GM23338 (cell line): ENCODE measurements around the gene GUCD1. TPM values are rescaled to one million over a fixed set of nuclear protein-coding genes. Genes with fewer than 3 reads are reported as not detected.

ENCODE experiments used
- ATAC-seq: fragments of 200-7000 bp; cut with Tn5 transposase; 3 replicates; pipeline ENCODE4 v1.9.1; 2020
- DNase-seq: peaks from one replicate; pipeline ENCODE4 v3.0.0-alpha.2; 2015; ENCODE audit warnings: low spot score
- H2AFZ ChIP-seq: fragments of 200-600 bp; sonication (generic); 2 replicates; pipeline ENCODE4 v1.8.0; 2016; ENCODE audit warnings: antibody characterized with exemption, mild to moderate bottlenecking, moderate library complexity
- H3F3A ChIP-seq: fragments of 200-600 bp; sonication (generic); replicated peaks from 2 replicates; pipeline ENCODE4 v1.8.0; 2017; ENCODE audit warnings: antibody characterized with exemption, mixed run types, low read depth
- H3K27ac ChIP-seq: fragments of 200-600 bp; sonication (generic); 2 replicates; pipeline ENCODE4 v1.6.1; 2016; ENCODE audit warnings: low read depth
- H3K27me3 ChIP-seq: fragments of 200-600 bp; sonication (generic); 2 replicates; pipeline ENCODE4 v1.8.0; 2016; ENCODE audit warnings: mild to moderate bottlenecking, mixed run types, moderate library complexity; ENCODE audit not compliant: insufficient read depth
- H3K36me3 ChIP-seq: fragments of 200-600 bp; sonication (generic); 2 replicates; pipeline ENCODE4 v1.8.0; 2016; ENCODE audit warnings: mild to moderate bottlenecking; ENCODE audit not compliant: insufficient read depth
- H3K4me1 ChIP-seq: fragments of 200-600 bp; sonication (generic); 2 replicates; pipeline ENCODE4 v1.8.0; 2016; ENCODE audit warnings: mild to moderate bottlenecking, moderate library complexity; ENCODE audit not compliant: insufficient read depth
- H3K4me2 ChIP-seq: fragments of 200-600 bp; sonication (generic); 2 replicates; pipeline ENCODE4 v1.7.1; 2017; ENCODE audit warnings: mixed run types
- H3K4me3 ChIP-seq: fragments of 200-600 bp; sonication (generic); 2 replicates; pipeline ENCODE4 v1.6.1; 2016; ENCODE audit warnings: mixed run types
- H3K79me2 ChIP-seq: fragments of 200-600 bp; sonication (generic); replicated peaks from 2 replicates; pipeline ENCODE4 v1.8.0; 2017; ENCODE audit warnings: mild to moderate bottlenecking; ENCODE audit not compliant: insufficient read depth
- H3K9me2 ChIP-seq: fragments of 200-600 bp; sonication (generic); 2 replicates; pipeline ENCODE4 v1.8.0; 2017; ENCODE audit not compliant: insufficient read depth
- H4K20me1 ChIP-seq: fragments of 200-600 bp; sonication (generic); replicated peaks from 2 replicates; pipeline ENCODE4 v1.8.0; 2017; ENCODE audit warnings: mild to moderate bottlenecking; ENCODE audit not compliant: insufficient read depth
- H3K27ac Mint-ChIP-seq: 2 replicates; pipeline ENCODE4 v1.8.0; 2020; ENCODE audit warnings: inconsistent platforms, mild to moderate bottlenecking, moderate library complexity, mixed read lengths
- H3K27me3 Mint-ChIP-seq: 3 replicates; pipeline ENCODE4 v1.8.0; 2022; ENCODE audit warnings: low read depth, mild to moderate bottlenecking, moderate library complexity, mixed read lengths, inconsistent platforms; ENCODE audit not compliant: insufficient read depth, poor library complexity
- H3K36me3 Mint-ChIP-seq: 3 replicates; pipeline ENCODE4 v1.8.0; 2021; ENCODE audit warnings: low read depth, mild to moderate bottlenecking, inconsistent platforms, moderate library complexity, mixed read lengths
- H3K4me1 Mint-ChIP-seq: 3 replicates; pipeline ENCODE4 v1.8.0; 2020; ENCODE audit warnings: mild to moderate bottlenecking, inconsistent platforms, mixed read lengths
- H3K4me3 Mint-ChIP-seq: 3 replicates; pipeline ENCODE4 v1.8.0; 2021; ENCODE audit warnings: moderate library complexity, mild to moderate bottlenecking, inconsistent platforms, mixed read lengths
- H3K9me3 Mint-ChIP-seq: 3 replicates; pipeline ENCODE4 v1.8.0; 2020; ENCODE audit warnings: moderate library complexity, mild to moderate bottlenecking, inconsistent platforms, mixed read lengths
- CREB1 ChIP-seq: fragments of 250-450 bp; sonication (Bioruptor Pico); IDR thresholded peaks from 2 replicates; pipeline ENCODE4 v1.5.0; 2020; ENCODE audit warnings: low read depth, mild to moderate bottlenecking, moderate library complexity
- EZH2 ChIP-seq: fragments of 200-600 bp; sonication (generic); IDR thresholded peaks from one replicate; pipeline ENCODE4 v1.8.0; 2017; ENCODE audit warnings: antibody characterized with exemption, mild to moderate bottlenecking, low read depth; ENCODE audit not compliant: unreplicated experiment
- JUNB ChIP-seq: IDR thresholded peaks from one replicate; pipeline ENCODE4 v1.6.1; 2016; ENCODE audit warnings: antibody characterized with exemption; ENCODE audit not compliant: unreplicated experiment
- NANOG ChIP-seq: IDR thresholded peaks from 2 replicates; pipeline ENCODE4 v1.6.1; 2016; ENCODE audit warnings: antibody characterized with exemption, borderline replicate concordance
- POLR2AphosphoS5 ChIP-seq: IDR thresholded peaks from 2 replicates; pipeline ENCODE4 v1.6.1; 2016; ENCODE audit warnings: antibody characterized with exemption, low read depth
- ZNF114 ChIP-seq: fragments of 250-450 bp; sonication (Bioruptor Pico); IDR thresholded peaks from 2 replicates; pipeline ENCODE4 v1.5.0; 2020; ENCODE audit warnings: mild to moderate bottlenecking, moderate library complexity
- ZNF331 ChIP-seq: fragments of 250-450 bp; sonication (Bioruptor Pico); IDR thresholded peaks from 2 replicates; pipeline ENCODE4 v1.5.0; 2020; ENCODE audit warnings: low read depth, mild to moderate bottlenecking, moderate library complexity
- polyA plus RNA-seq: library from polyadenylated mRNA; unstranded; fragments of >200 nt; fragmentation: Nextera tagmentation; extraction: Ambion mirVana; gene quantifications from 2 replicates; pipeline ENCODE4 v1.2.1, GENCODE V29; 2016
- total RNA-seq: library from RNA; depleted of rRNA; stranded (reverse); fragments of >200 nt; shearing (Covaris generic); gene quantifications from 2 replicates; pipeline ENCODE4 v1.2.3, GENCODE V29; 2014
- TF ChIP-seq, protein P1 (sequence below): fragments of 250-450 bp; sonication (Bioruptor Pico); IDR thresholded peaks from 2 replicates; pipeline ENCODE4 v1.5.0; 2020; ENCODE audit warnings: mild to moderate bottlenecking, moderate library complexity
- TF ChIP-seq, protein P2 (sequence below): IDR thresholded peaks from one replicate; pipeline ENCODE4 v1.6.1; 2018; ENCODE audit warnings: antibody characterized with exemption; ENCODE audit not compliant: unreplicated experiment
- TF ChIP-seq, protein P3 (sequence below), 2 experiments: fragments of 200-600 bp in 1 of 2; sonication (generic) in 1 of 2; conservative IDR thresholded peaks; 2 replicates each; pipeline versions ENCODE4 v1.5.1 to v1.6.1; 2016 to 2017; ENCODE audit warnings: antibody characterized with exemption in 2 of 2, low read depth in 2 of 2, mild to moderate bottlenecking in 2 of 2, moderate library complexity in 1 of 2
- TF ChIP-seq, protein P4 (sequence below): IDR thresholded peaks from 2 replicates; pipeline ENCODE4 v1.6.1; 2016; ENCODE audit warnings: antibody characterized with exemption

The GUCD1 gene
- total and polyA plus RNA-seq, 2 experiments from 2014 or later: 39.0 to 106 TPM

DNA sequence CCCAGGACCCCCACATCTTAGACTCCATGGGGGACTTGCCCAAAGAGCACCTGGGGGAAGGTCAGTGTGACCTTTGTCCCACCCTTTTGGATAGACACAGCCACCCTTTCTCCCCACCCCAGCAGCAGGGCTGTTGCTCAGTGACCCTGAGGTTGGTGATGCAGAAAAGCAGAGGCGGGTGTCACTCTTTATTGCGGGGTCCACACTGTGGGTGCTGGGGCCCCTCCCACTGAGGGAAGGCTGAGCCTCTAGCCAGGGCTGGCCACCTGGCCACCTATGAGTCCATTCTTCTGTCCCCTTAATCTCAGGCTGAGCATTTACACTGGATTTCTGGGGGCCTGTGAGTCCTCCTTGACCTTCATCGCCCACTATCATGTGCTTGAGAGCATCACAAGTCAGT, 30.5 kb upstream of the GUCD1 start:
- no peak for ATAC-seq
- no peak overlapping the region for H3K27ac ChIP-seq
- no peaks in the 10 kb centered on the region for H3K27me3 ChIP-seq
- H3K4me1 Mint-ChIP-seq: no peaks in the 10 kb centered on the region; the same call in 2 of the 3 replicates
- H3K27me3 Mint-ChIP-seq: peaks cover 1% of the 10 kb centered on the region
- H3K27ac Mint-ChIP-seq: no peak overlapping the region
- H3K79me2 ChIP-seq: no peaks in the 10 kb centered on the region
- H3K36me3 ChIP-seq: no peaks in the 10 kb centered on the region
- H3K9me3 Mint-ChIP-seq: no peaks in the 10 kb centered on the region
- no peak overlapping the region for H3K4me3 Mint-ChIP-seq
- no peak overlapping the region for H3K4me2 ChIP-seq
- H4K20me1 ChIP-seq: no peaks in the 10 kb centered on the region
- H3K36me3 Mint-ChIP-seq: no peaks in the 10 kb centered on the region
- H3K4me1 ChIP-seq: no peaks in the 10 kb centered on the region
- H2AFZ ChIP-seq: no peak overlapping the region
- DNase-seq: no peak
- H3F3A ChIP-seq: 0 out of 2 replicates have a peak, but pooled peaks cover 5% of the 10 kb centered on the region
- H3K4me3 ChIP-seq: no peak overlapping the region
- TF ChIP-seq, protein P1, sequence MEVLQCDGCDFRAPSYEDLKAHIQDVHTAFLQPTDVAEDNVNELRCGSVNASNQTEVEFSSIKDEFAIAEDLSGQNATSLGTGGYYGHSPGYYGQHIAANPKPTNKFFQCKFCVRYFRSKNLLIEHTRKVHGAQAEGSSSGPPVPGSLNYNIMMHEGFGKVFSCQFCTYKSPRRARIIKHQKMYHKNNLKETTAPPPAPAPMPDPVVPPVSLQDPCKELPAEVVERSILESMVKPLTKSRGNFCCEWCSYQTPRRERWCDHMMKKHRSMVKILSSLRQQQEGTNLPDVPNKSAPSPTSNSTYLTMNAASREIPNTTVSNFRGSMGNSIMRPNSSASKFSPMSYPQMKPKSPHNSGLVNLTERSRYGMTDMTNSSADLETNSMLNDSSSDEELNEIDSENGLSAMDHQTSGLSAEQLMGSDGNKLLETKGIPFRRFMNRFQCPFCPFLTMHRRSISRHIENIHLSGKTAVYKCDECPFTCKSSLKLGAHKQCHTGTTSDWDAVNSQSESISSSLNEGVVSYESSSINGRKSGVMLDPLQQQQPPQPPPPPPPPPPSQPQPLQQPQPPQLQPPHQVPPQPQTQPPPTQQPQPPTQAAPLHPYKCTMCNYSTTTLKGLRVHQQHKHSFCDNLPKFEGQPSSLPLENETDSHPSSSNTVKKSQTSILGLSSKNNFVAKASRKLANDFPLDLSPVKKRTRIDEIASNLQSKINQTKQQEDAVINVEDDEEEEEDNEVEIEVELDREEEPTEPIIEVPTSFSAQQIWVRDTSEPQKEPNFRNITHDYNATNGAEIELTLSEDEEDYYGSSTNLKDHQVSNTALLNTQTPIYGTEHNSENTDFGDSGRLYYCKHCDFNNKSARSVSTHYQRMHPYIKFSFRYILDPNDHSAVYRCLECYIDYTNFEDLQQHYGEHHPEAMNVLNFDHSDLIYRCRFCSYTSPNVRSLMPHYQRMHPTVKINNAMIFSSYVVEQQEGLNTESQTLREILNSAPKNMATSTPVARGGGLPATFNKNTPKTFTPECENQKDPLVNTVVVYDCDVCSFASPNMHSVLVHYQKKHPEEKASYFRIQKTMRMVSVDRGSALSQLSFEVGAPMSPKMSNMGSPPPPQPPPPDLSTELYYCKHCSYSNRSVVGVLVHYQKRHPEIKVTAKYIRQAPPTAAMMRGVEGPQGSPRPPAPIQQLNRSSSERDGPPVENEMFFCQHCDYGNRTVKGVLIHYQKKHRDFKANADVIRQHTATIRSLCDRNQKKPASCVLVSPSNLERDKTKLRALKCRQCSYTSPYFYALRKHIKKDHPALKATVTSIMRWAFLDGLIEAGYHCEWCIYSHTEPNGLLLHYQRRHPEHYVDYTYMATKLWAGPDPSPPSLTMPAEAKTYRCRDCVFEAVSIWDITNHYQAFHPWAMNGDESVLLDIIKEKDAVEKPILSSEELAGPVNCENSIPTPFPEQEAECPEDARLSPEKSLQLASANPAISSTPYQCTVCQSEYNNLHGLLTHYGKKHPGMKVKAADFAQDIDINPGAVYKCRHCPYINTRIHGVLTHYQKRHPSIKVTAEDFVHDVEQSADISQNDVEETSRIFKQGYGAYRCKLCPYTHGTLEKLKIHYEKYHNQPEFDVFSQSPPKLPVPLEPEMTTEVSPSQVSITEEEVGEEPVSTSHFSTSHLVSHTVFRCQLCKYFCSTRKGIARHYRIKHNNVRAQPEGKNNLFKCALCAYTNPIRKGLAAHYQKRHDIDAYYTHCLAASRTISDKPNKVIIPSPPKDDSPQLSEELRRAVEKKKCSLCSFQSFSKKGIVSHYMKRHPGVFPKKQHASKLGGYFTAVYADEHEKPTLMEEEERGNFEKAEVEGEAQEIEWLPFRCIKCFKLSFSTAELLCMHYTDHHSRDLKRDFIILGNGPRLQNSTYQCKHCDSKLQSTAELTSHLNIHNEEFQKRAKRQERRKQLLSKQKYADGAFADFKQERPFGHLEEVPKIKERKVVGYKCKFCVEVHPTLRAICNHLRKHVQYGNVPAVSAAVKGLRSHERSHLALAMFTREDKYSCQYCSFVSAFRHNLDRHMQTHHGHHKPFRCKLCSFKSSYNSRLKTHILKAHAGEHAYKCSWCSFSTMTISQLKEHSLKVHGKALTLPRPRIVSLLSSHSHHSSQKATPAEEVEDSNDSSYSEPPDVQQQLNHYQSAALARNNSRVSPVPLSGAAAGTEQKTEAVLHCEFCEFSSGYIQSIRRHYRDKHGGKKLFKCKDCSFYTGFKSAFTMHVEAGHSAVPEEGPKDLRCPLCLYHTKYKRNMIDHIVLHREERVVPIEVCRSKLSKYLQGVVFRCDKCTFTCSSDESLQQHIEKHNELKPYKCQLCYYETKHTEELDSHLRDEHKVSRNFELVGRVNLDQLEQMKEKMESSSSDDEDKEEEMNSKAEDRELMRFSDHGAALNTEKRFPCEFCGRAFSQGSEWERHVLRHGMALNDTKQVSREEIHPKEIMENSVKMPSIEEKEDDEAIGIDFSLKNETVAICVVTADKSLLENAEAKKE (CRISPR knock-in tag): no peak
- TF ChIP-seq, protein P2, sequence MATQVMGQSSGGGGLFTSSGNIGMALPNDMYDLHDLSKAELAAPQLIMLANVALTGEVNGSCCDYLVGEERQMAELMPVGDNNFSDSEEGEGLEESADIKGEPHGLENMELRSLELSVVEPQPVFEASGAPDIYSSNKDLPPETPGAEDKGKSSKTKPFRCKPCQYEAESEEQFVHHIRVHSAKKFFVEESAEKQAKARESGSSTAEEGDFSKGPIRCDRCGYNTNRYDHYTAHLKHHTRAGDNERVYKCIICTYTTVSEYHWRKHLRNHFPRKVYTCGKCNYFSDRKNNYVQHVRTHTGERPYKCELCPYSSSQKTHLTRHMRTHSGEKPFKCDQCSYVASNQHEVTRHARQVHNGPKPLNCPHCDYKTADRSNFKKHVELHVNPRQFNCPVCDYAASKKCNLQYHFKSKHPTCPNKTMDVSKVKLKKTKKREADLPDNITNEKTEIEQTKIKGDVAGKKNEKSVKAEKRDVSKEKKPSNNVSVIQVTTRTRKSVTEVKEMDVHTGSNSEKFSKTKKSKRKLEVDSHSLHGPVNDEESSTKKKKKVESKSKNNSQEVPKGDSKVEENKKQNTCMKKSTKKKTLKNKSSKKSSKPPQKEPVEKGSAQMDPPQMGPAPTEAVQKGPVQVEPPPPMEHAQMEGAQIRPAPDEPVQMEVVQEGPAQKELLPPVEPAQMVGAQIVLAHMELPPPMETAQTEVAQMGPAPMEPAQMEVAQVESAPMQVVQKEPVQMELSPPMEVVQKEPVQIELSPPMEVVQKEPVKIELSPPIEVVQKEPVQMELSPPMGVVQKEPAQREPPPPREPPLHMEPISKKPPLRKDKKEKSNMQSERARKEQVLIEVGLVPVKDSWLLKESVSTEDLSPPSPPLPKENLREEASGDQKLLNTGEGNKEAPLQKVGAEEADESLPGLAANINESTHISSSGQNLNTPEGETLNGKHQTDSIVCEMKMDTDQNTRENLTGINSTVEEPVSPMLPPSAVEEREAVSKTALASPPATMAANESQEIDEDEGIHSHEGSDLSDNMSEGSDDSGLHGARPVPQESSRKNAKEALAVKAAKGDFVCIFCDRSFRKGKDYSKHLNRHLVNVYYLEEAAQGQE: no peak
- no peak for TF ChIP-seq NANOG
- TF ChIP-seq, protein P3, sequence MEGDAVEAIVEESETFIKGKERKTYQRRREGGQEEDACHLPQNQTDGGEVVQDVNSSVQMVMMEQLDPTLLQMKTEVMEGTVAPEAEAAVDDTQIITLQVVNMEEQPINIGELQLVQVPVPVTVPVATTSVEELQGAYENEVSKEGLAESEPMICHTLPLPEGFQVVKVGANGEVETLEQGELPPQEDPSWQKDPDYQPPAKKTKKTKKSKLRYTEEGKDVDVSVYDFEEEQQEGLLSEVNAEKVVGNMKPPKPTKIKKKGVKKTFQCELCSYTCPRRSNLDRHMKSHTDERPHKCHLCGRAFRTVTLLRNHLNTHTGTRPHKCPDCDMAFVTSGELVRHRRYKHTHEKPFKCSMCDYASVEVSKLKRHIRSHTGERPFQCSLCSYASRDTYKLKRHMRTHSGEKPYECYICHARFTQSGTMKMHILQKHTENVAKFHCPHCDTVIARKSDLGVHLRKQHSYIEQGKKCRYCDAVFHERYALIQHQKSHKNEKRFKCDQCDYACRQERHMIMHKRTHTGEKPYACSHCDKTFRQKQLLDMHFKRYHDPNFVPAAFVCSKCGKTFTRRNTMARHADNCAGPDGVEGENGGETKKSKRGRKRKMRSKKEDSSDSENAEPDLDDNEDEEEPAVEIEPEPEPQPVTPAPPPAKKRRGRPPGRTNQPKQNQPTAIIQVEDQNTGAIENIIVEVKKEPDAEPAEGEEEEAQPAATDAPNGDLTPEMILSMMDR (conservative IDR thresholded peaks at IDR 0.05; ENCODE audit: low read depth in 2 of 2): no peak
- TF ChIP-seq CREB1 (CRISPR knock-in tag): no peak
- TF ChIP-seq POLR2AphosphoS5: no peak
- no peak for TF ChIP-seq ZNF114
- no peak for TF ChIP-seq JUNB
- TF ChIP-seq ZNF331 (CRISPR knock-in tag): no peak
- TF ChIP-seq, protein P4, sequence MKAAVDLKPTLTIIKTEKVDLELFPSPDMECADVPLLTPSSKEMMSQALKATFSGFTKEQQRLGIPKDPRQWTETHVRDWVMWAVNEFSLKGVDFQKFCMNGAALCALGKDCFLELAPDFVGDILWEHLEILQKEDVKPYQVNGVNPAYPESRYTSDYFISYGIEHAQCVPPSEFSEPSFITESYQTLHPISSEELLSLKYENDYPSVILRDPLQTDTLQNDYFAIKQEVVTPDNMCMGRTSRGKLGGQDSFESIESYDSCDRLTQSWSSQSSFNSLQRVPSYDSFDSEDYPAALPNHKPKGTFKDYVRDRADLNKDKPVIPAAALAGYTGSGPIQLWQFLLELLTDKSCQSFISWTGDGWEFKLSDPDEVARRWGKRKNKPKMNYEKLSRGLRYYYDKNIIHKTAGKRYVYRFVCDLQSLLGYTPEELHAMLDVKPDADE: no peak
- no peak for TF ChIP-seq EZH2
- H3K9me2 ChIP-seq: no peaks in the 10 kb centered on the region
